Measurements from ENCODE around the gene SNX25. TPM values are rescaled to one million over a fixed set of nuclear protein-coding genes. Genes with fewer than 3 reads are reported as not detected.
"Not testable (repeated sequence)": the region's sequence is repeated elsewhere in the genome, so short reads cannot be mapped to it uniquely, and the experiment has no call there.

Gene SNX25
- total RNA-seq, 2 donors from 2014 or later: 20.6 to 30.6 TPM

- H3K27me3 Mint-ChIP-seq: no peaks in the 10 kb centered on the region
- DNase-seq (ENCODE audit: low spot score) (no peak), ATAC-seq (no peak)
- H3K4me1 Mint-ChIP-seq (ENCODE audit: low read depth in 2 of 2): peaks cover 0 to 5% of the 10 kb centered on the region in 2 donors
- no peaks in the 10 kb centered on the region for H3K36me3 Mint-ChIP-seq
- no peaks in the 10 kb centered on the region for H3K9me3 Mint-ChIP-seq
- H3K4me3 Mint-ChIP-seq: no peak overlapping the region
- H3K27ac Mint-ChIP-seq: no peak overlapping the region
These were observed 39.1 kb downstream of the SNX25 start for GRCh38 chr4:185248393-185249039.

DNA sequence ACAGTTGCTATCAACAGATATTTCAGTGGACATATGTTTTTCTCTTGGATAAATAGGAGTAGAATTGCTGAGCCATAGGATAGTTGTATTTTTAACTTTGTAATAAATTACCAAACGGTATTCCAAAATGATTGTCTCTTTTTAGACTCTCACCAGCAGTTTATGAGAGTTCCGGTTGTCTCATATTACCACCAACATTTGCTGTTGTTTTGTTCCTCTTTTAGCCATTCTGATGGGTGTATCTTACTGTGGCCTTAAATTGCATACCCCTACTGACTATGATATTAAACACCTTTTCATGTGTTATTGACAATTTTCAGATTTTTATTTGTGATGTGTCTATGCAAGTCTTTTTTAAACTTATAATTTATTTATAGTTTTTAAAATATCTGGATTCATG lies 39.7 kb downstream of the SNX25 start:
- Mint-ChIP-seq H3K4me3 (no peak overlapping the region), H3K27me3 (no peaks in the 10 kb centered on the region), H3K4me1 (ENCODE audit: low read depth in 2 of 2) (peaks cover under 1 to 3% of the 10 kb centered on the region in 2 donors), H3K9me3 (no peaks in the 10 kb centered on the region), H3K36me3 (no peaks in the 10 kb centered on the region), H3K27ac (no peak overlapping the region)
- ATAC-seq (no peak), DNase-seq (ENCODE audit: low spot score) (no peak)

DNA sequence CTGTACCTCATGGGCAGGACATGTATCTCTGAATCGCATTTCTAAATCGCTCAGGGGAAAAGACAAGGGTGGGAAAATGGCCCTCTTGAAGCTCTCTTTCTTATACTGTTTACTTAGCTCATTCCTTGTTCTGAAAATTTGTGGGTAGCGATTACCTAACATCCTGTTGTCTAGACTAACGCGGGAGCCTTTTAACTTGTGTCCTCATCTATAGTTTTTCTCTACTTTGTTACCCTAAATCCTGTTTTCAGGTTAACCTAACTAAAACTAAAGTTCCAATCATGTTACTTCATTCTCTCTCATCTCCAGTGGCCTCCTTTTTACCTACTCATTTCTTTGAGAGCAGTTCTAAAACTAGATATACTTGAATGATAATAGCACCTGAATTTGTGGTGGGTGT lies 45.0 kb downstream of the SNX25 start:
- Mint-ChIP-seq H3K4me3 (no peak overlapping the region), H3K4me1 (ENCODE audit: low read depth in 2 of 2) (peaks cover 8 to 17% of the 10 kb centered on the region in 2 donors), H3K27me3 (no peaks in the 10 kb centered on the region), H3K36me3 (no peaks in the 10 kb centered on the region), H3K27ac (peak overlapping the region in 1 of 2 donors; percentile 21), H3K9me3 (no peaks in the 10 kb centered on the region)
- no peak for ATAC-seq
- DNase-seq (ENCODE audit: low spot score): no peak

DNA sequence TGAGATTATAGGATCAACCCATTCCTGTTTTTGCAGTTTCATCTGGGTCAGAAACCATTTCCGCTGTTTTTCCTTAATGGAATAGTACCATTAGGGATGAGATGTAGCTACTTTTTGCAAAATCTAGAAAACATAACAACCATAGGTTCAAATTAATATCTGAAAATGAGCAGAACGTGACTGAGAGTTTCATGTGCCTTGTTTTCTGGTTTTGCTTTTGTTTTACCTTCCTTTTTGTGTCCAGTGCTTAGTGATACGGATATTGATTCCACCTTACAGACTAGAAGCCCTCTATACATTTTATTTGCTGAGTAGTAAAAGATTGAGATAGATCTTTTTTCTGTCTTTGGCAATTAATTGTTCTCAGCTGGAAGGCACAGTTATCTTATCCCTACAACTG lies 46.5 kb downstream of the SNX25 start:
- Mint-ChIP-seq H3K9me3 (no peaks in the 10 kb centered on the region), H3K27me3 (no peaks in the 10 kb centered on the region), H3K27ac (peak overlapping the region in 1 of 2 donors; percentile 54), H3K4me1 (ENCODE audit: low read depth in 2 of 2) (peaks cover 8 to 17% of the 10 kb centered on the region in 2 donors), H3K36me3 (no peaks in the 10 kb centered on the region), H3K4me3 (no peak overlapping the region)
- no peak for DNase-seq (ENCODE audit: low spot score)
- ATAC-seq: no peak

- H3K9me3 Mint-ChIP-seq: no peaks in the 10 kb centered on the region
- DNase-seq (ENCODE audit: low spot score) (no peak), ATAC-seq (no peak)
- no peaks in the 10 kb centered on the region for H3K36me3 Mint-ChIP-seq
- peaks cover 8 to 15% of the 10 kb centered on the region in 2 donors for H3K4me1 Mint-ChIP-seq (ENCODE audit: low read depth in 2 of 2)
- no peak overlapping the region for H3K4me3 Mint-ChIP-seq
- no peaks in the 10 kb centered on the region for H3K27me3 Mint-ChIP-seq
- peak overlapping the region in 1 of 2 donors; percentile 54 for H3K27ac Mint-ChIP-seq
These were observed 47.0 kb downstream of the SNX25 start for GRCh38 chr4:185256446-185256845.

- Mint-ChIP-seq H3K27me3 (no peaks in the 10 kb centered on the region), H3K36me3 (no peaks in the 10 kb centered on the region), H3K4me1 (ENCODE audit: low read depth in 2 of 2) (peaks cover 8 to 14% of the 10 kb centered on the region in 2 donors), H3K9me3 (no peaks in the 10 kb centered on the region), H3K4me3 (no peak overlapping the region), H3K27ac (no peak overlapping the region)
- no peak for DNase-seq (ENCODE audit: low spot score)
- ATAC-seq: no peak
These were observed 47.7 kb downstream of the SNX25 start for GRCh38 chr4:185257086-185257485.

DNA sequence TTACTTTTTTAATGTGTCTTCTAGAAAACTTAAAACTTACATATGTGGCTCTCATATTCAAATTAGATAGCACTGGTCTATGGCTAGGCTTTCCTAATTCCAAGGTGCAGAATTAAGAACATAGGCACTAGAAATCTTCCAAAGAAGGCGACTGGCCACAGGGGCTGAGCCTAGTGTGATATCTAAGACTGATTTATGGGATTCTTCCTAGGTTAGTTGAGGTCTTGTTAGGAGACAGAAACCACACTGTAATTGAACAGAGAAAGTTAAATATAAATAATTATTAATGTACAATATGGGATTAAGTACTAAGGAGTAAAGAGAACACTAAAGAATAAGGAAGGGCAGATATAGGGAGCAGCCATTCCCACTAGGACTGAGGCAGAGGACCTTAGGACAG lies 48.3 kb downstream of the SNX25 start:
- H3K9me3 Mint-ChIP-seq: no peaks in the 10 kb centered on the region
- H3K4me3 Mint-ChIP-seq: no peak overlapping the region
- H3K4me1 Mint-ChIP-seq (ENCODE audit: low read depth in 2 of 2): peaks cover 8 to 14% of the 10 kb centered on the region in 2 donors
- no peaks in the 10 kb centered on the region for H3K36me3 Mint-ChIP-seq
- DNase-seq (ENCODE audit: low spot score) (no peak), ATAC-seq (no peak)
- H3K27me3 Mint-ChIP-seq: no peaks in the 10 kb centered on the region
- H3K27ac Mint-ChIP-seq: no peak overlapping the region

DNA sequence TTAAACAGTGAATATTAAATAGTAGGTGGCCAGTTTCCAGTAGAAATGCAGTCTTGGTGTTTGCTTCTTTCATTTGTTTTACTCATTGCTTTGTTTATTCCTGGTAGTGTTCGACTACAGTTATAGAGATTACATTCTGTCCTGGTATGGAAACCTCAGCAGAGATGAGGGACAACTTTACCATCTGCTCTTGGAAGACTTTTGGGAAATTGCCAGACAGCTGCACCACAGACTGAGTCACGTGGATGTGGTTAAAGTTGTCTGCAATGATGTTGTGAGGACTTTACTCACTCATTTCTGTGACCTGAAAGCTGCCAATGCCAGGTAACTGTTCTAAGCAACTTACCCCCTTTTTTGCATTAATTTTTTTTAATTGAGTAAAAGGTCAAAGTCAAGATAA lies 49.3 kb downstream of the SNX25 start:
- H3K9me3 Mint-ChIP-seq; H3K27me3 Mint-ChIP-seq; H3K27ac Mint-ChIP-seq; H3K36me3 Mint-ChIP-seq; H3K4me3 Mint-ChIP-seq; DNase-seq (ENCODE audit: low spot score): not testable (repeated sequence)
- ATAC-seq: peak in 1 of 2 donors; percentile 52
- H3K4me1 Mint-ChIP-seq (ENCODE audit: low read depth in 2 of 2): peaks cover 8 to 14% of the 10 kb centered on the region in 2 donors

GRCh38 chr4:185259719-185260118 lies 50.3 kb downstream of the SNX25 start:
- H3K9me3 Mint-ChIP-seq: no peaks in the 10 kb centered on the region
- H3K27me3 Mint-ChIP-seq: no peaks in the 10 kb centered on the region
- ATAC-seq (no peak), DNase-seq (ENCODE audit: low spot score) (no peak)
- no peak overlapping the region for H3K27ac Mint-ChIP-seq
- H3K36me3 Mint-ChIP-seq: no peaks in the 10 kb centered on the region
- no peak overlapping the region for H3K4me3 Mint-ChIP-seq
- H3K4me1 Mint-ChIP-seq (ENCODE audit: low read depth in 2 of 2): peaks cover 1 to 9% of the 10 kb centered on the region in 2 donors

DNA sequence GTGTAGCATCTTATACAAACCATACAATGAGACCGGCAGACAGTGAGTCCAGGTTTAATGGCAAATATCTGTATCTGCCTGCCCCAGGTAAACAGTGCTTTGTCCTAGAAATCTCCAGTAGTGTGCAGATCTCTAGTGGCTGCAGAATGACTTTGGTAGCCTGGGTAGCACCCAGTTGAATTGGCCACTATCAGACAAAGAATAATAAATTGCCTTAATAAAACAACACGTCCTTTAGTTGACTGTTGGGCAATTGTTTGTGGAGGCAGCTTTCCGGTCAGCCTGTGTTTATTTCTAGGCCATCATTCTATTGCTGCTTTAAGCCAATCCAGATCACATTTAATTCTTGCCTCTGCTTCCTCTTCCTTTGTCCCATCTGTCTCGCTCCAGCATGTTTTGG lies 52.5 kb downstream of the SNX25 start:
- peak overlapping the region in 1 of 2 donors; percentile 19 for H3K27ac Mint-ChIP-seq
- no peak for ATAC-seq
- DNase-seq (ENCODE audit: low spot score): no peak
- no peaks in the 10 kb centered on the region for H3K36me3 Mint-ChIP-seq
- no peaks in the 10 kb centered on the region for H3K27me3 Mint-ChIP-seq
- peaks cover 0 to 7% of the 10 kb centered on the region in 2 donors for H3K4me1 Mint-ChIP-seq (ENCODE audit: low read depth in 2 of 2)
- no peaks in the 10 kb centered on the region for H3K9me3 Mint-ChIP-seq
- no peak overlapping the region for H3K4me3 Mint-ChIP-seq

DNA sequence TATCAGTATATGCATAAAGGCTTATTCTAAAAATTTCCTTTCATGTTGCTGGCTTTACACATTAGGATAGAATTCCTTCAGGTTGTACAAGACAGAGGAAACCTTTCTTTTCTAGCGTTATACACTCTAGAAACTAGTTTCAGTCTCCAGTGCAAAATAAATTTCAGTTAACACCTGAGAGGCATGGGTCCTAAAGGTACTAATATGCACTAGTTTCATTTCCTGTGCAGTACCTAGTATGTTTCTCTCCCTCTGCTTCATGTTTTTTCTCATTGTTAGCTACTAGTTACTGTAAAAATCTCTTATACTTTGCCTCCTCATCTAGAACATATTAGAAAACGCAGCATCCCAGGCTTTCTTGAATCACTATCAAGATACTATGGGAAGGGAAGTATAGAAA lies 54.0 kb downstream of the SNX25 start:
- peaks cover 0 to 7% of the 10 kb centered on the region in 2 donors for H3K4me1 Mint-ChIP-seq (ENCODE audit: low read depth in 2 of 2)
- no peaks in the 10 kb centered on the region for H3K36me3 Mint-ChIP-seq
- ATAC-seq (no peak), DNase-seq (ENCODE audit: low spot score) (no peak)
- no peaks in the 10 kb centered on the region for H3K9me3 Mint-ChIP-seq
- H3K4me3 Mint-ChIP-seq: no peak overlapping the region
- H3K27me3 Mint-ChIP-seq: no peaks in the 10 kb centered on the region
- no peak overlapping the region for H3K27ac Mint-ChIP-seq

DNA sequence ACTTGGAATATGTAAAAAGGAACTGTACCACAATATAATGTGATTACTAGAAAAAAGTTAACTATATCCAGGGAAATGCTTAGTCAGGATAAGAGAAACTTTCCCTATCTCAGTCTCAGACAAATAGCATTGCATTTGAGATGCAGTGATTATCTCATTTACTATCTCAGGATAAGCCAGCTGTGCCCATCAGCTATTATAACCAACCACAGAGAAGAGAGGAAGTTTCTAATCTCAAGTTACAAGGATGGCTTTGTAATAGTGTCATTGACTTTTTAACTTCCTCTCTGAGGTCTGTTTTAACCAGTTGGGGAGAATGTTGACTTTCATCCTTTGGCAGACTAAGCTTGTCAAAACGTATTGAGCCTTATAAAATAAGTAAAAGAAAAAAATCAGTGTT lies 56.5 kb downstream of the SNX25 start:
- ATAC-seq (no peak), DNase-seq (ENCODE audit: low spot score) (no peak)
- Mint-ChIP-seq H3K9me3 (no peaks in the 10 kb centered on the region), H3K27me3 (no peaks in the 10 kb centered on the region), H3K4me3 (no peak overlapping the region), H3K36me3 (peaks cover 6% of the 10 kb centered on the region), H3K4me1 (ENCODE audit: low read depth in 2 of 2) (peaks cover 0 to 7% of the 10 kb centered on the region in 2 donors), H3K27ac (no peak overlapping the region)

- no peak for ATAC-seq
- no peaks in the 10 kb centered on the region for H3K27me3 Mint-ChIP-seq
- no peak overlapping the region for H3K4me3 Mint-ChIP-seq
- no peak overlapping the region for H3K27ac Mint-ChIP-seq
- H3K36me3 Mint-ChIP-seq: peaks cover 6% of the 10 kb centered on the region
- H3K9me3 Mint-ChIP-seq: no peaks in the 10 kb centered on the region
- DNase-seq (ENCODE audit: low spot score): no peak
- peaks cover 0 to 12% of the 10 kb centered on the region in 2 donors for H3K4me1 Mint-ChIP-seq (ENCODE audit: low read depth in 2 of 2)
These were observed 59.9 kb downstream of the SNX25 start for GRCh38 chr4:185269286-185269685.

GRCh38 chr4:185270037-185270436 lies 60.6 kb downstream of the SNX25 start:
- Mint-ChIP-seq H3K36me3 (peaks cover 6% of the 10 kb centered on the region), H3K27ac (no peak overlapping the region), H3K4me3 (no peak overlapping the region), H3K27me3 (no peaks in the 10 kb centered on the region), H3K4me1 (ENCODE audit: low read depth in 2 of 2) (peaks cover 0 to 12% of the 10 kb centered on the region in 2 donors), H3K9me3 (no peaks in the 10 kb centered on the region)
- ATAC-seq (no peak), DNase-seq (ENCODE audit: low spot score) (no peak)

- Mint-ChIP-seq H3K27me3 (no peaks in the 10 kb centered on the region), H3K4me1 (ENCODE audit: low read depth in 2 of 2) (peaks cover 0 to 9% of the 10 kb centered on the region in 2 donors), H3K4me3 (no peak overlapping the region), H3K9me3 (no peaks in the 10 kb centered on the region), H3K27ac (no peak overlapping the region), H3K36me3 (peaks cover 6% of the 10 kb centered on the region)
- no peak for DNase-seq (ENCODE audit: low spot score)
- ATAC-seq: no peak
These were observed 61.5 kb downstream of the SNX25 start for GRCh38 chr4:185270885-185271284.
